Natural killer cell treated with Interleukin-12 subunit alpha and Interleukin-12 subunit beta and Interleukin-15 and Interleukin-18, amount 100 ng/mL, for 72 hours (primary cell): Measurements from ENCODE around the gene RNASE3. TPM values are rescaled to one million over a fixed set of nuclear protein-coding genes. Genes with fewer than 3 reads are reported as not detected.
"Not testable (repeated sequence)": the region's sequence is repeated elsewhere in the genome, so short reads cannot be mapped to it uniquely, and the experiment has no call there.

Source experiments
- ATAC-seq, 2 donors: fragments of 150-1000 bp; cut with Tn5 transposase in 1 of 2; sonication (Bioruptor Pico), chemical (Tn5 transposase) in 1 of 2; 2 replicates each; pipeline ENCODE4 v1.10.0; 2021
- DNase-seq: peaks from one replicate; pipeline ENCODE4 v3.0.0; 2022; ENCODE audit warnings: low spot score
- H3K27ac Mint-ChIP-seq, 2 donors: 1 replicate in 1 of 2; 2 replicates in 1 of 2; pipeline ENCODE4 v1.8.0; 2022; ENCODE audit warnings: mixed read lengths in 2 of 2, mild to moderate bottlenecking in 1 of 2, moderate library complexity in 1 of 2
- H3K27me3 Mint-ChIP-seq, 2 donors: 1 replicate in 1 of 2; 2 replicates in 1 of 2; pipeline ENCODE4 v1.8.0; 2022; ENCODE audit warnings: mixed read lengths in 2 of 2
- H3K36me3 Mint-ChIP-seq: one replicate; pipeline ENCODE4 v1.8.0; 2022; ENCODE audit warnings: mixed read lengths
- H3K4me1 Mint-ChIP-seq, 2 donors: 1 replicate in 1 of 2; 2 replicates in 1 of 2; pipeline ENCODE4 v1.8.0; 2022; ENCODE audit warnings: low read depth in 2 of 2, mixed read lengths in 2 of 2, mild to moderate bottlenecking in 1 of 2
- H3K4me3 Mint-ChIP-seq: one replicate; pipeline ENCODE4 v1.8.0; 2022; ENCODE audit warnings: mixed read lengths
- H3K9me3 Mint-ChIP-seq: 2 replicates; pipeline ENCODE4 v1.8.0; 2022; ENCODE audit warnings: mixed read lengths
- total RNA-seq, 2 donors: library from RNA; stranded (reverse); gene quantifications; one replicate each; pipeline ENCODE4 v1.2.3, GENCODE V29; 2022

Gene RNASE3
- total RNA-seq, 2 donors from 2014 or later, result not detected

GRCh38 chr14:20881229-20881628 is 10.0 kb upstream of the RNASE3 start:
- H3K27ac Mint-ChIP-seq, result peak overlapping the region in 1 of 2 donors; percentile 9
- H3K4me3 Mint-ChIP-seq, result peak overlapping the region; percentile 48
- not testable (repeated sequence) for H3K4me1 Mint-ChIP-seq, H3K36me3 Mint-ChIP-seq, H3K9me3 Mint-ChIP-seq, DNase-seq, ATAC-seq
- peaks cover 12 to 22% of the 10 kb centered on the region in 2 donors for H3K27me3 Mint-ChIP-seq

DNA sequence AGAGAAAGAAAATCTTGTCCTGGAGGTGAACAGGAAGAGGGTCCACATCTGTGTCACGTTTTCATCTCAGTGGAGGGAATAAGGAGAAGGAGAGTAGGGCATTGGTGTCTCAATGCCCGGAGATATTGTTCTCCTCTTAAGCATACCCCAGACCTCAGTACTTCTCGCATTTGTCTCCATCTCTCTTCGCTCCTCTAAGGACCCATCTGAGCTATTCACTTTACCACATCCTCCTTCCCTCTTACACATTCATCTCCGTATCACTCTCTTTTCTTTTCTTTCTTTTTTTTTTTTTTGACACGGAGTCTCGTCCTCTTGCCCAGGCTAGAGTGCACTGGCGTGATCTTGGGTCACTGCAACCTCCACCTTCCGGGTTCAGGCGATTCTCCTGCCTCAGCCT is 8.4 kb upstream of the RNASE3 start:
- peaks cover 12 to 18% of the 10 kb centered on the region in 2 donors for H3K27me3 Mint-ChIP-seq
- H3K36me3 Mint-ChIP-seq, H3K27ac Mint-ChIP-seq, H3K4me1 Mint-ChIP-seq, H3K9me3 Mint-ChIP-seq, ATAC-seq, H3K4me3 Mint-ChIP-seq, DNase-seq: not testable (repeated sequence)

DNA sequence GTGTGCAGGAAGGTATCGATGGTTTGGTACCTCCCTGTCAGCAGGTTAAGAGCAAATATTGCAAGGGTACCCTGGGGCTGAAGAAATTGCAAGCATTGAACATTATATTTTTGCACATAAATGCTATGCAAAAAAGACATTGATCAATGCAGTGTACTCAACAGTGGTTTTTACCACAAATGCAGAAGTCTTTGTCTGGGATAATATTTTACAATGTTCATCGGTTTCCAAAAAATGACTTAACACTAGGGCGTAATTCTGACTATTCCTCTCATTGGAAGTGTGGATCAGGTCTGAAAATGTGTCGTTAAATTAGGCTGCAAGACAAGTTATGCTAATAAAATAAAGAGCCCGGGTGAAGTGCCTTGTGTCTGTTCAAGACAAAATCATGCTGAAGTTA is 2.8 kb upstream of the RNASE3 start:
- not testable (repeated sequence) for H3K27ac Mint-ChIP-seq, ATAC-seq, H3K9me3 Mint-ChIP-seq, DNase-seq, H3K36me3 Mint-ChIP-seq, H3K4me1 Mint-ChIP-seq, H3K4me3 Mint-ChIP-seq
- H3K27me3 Mint-ChIP-seq, result peaks cover 22 to 43% of the 10 kb centered on the region in 2 donors

DNA sequence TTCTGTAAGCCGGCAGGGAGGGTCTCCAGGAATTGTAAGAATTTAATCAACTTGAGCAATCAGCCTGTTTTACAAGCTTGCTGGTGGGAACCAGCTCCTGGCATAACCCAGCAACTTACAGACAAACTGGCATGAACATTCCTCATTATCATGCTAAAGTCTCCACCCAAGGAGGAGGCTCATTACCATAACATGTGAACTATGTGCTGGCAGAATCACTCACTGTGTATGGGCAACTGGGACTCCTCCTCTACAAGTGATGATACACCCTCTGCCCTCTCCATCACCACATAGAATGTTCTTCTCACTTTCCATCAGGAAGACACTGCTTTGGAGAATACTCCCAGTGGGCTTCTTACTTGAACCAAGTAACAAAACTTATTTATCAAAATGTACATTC is 4.1 kb downstream of the RNASE3 start:
- not testable (repeated sequence) for H3K27ac Mint-ChIP-seq, ATAC-seq, H3K9me3 Mint-ChIP-seq, H3K4me3 Mint-ChIP-seq, H3K4me1 Mint-ChIP-seq, DNase-seq, H3K36me3 Mint-ChIP-seq
- H3K27me3 Mint-ChIP-seq, result peaks cover 20% of the 10 kb centered on the region in 2 donors

DNA sequence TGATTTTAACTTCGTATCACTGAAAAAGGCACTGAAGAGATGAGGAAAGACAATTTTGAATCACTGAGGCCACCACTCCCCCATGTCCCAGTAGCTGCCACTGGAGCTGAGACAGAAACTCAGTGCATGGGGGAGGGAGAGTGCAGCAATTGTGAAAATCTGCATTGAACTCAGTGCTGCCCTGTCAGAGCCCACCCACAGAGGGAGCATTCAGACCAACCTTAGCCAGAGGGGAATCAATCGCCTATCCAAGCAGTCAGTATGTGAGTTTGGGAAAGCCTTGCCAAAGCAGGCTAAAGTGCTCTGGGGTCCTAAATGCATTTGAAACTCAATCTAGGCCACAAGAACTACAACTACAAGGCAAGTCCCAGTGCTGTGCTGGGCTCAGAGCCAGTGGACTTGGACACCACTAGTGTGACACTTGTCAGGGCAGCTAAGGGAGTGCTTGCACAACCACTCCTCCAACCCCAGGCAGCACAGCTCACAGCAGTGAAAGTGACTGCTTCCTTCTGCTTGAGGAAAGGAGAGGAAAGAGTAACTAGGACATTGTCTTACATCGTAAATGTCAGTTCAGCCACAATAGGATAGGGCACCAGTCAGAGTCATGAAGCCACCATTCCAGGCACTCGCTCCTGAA is 13.3 kb downstream of the RNASE3 start:
- H3K9me3 Mint-ChIP-seq, result no peaks in the 10 kb centered on the region
- H3K27me3 Mint-ChIP-seq, result peaks cover 0 to 5% of the 10 kb centered on the region in 2 donors
- H3K27ac Mint-ChIP-seq, result no peak overlapping the region
- H3K4me3 Mint-ChIP-seq, result no peak overlapping the region
- ATAC-seq (no peak), DNase-seq (no peak)
- no peaks in the 10 kb centered on the region for H3K4me1 Mint-ChIP-seq
- H3K36me3 Mint-ChIP-seq, result no peaks in the 10 kb centered on the region

DNA sequence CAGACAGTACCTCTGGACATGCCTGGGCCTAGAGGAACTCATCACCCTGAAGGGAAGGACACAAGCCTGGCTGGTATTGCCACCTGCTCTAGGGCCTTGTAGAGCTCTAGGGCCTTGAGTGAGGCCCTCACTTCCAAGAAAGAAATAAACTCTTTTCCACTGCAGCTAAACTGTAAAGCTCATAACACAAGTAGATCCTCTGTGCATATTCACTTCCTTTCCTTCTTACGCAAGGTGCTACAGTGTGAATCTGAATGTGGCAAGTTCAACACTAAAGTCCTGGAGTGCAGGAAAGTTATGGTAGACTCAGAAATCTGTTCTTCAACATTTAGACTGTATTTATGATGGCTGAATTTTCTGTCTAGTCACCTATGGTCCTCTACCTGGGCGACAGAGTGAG is 14.5 kb downstream of the RNASE3 start:
- Mint-ChIP-seq H3K27me3 (peaks cover 0 to 8% of the 10 kb centered on the region in 2 donors), H3K27ac (no peak overlapping the region), H3K4me1 (no peaks in the 10 kb centered on the region), H3K9me3 (no peaks in the 10 kb centered on the region), H3K4me3 (no peak overlapping the region), H3K36me3 (no peaks in the 10 kb centered on the region)
- DNase-seq (no peak), ATAC-seq (peak in 1 of 2 donors; percentile 32)

- Mint-ChIP-seq H3K27ac (no peak overlapping the region), H3K4me3 (no peak overlapping the region), H3K4me1 (no peaks in the 10 kb centered on the region), H3K27me3 (peaks cover 0 to 12% of the 10 kb centered on the region in 2 donors), H3K36me3 (no peaks in the 10 kb centered on the region), H3K9me3 (no peaks in the 10 kb centered on the region)
- ATAC-seq, result no peak
- DNase-seq, result no peak
Observed at GRCh38 chr14:20907214-20907613, 16.0 kb downstream of the RNASE3 start.

- not testable (repeated sequence) for DNase-seq, H3K4me1 Mint-ChIP-seq, ATAC-seq, H3K4me3 Mint-ChIP-seq, H3K9me3 Mint-ChIP-seq, H3K27ac Mint-ChIP-seq, H3K36me3 Mint-ChIP-seq
- H3K27me3 Mint-ChIP-seq, result peaks cover 0 to 17% of the 10 kb centered on the region in 2 donors
Observed at GRCh38 chr14:20910822-20911221, 19.6 kb downstream of the RNASE3 start.

- H3K27ac Mint-ChIP-seq, H3K9me3 Mint-ChIP-seq, H3K4me1 Mint-ChIP-seq, DNase-seq, H3K36me3 Mint-ChIP-seq, H3K4me3 Mint-ChIP-seq, ATAC-seq: not testable (repeated sequence)
- peaks cover 23 to 32% of the 10 kb centered on the region in 2 donors for H3K27me3 Mint-ChIP-seq
Observed at GRCh38 chr14:20919038-20919756, 28.0 kb downstream of the RNASE3 start.

DNA sequence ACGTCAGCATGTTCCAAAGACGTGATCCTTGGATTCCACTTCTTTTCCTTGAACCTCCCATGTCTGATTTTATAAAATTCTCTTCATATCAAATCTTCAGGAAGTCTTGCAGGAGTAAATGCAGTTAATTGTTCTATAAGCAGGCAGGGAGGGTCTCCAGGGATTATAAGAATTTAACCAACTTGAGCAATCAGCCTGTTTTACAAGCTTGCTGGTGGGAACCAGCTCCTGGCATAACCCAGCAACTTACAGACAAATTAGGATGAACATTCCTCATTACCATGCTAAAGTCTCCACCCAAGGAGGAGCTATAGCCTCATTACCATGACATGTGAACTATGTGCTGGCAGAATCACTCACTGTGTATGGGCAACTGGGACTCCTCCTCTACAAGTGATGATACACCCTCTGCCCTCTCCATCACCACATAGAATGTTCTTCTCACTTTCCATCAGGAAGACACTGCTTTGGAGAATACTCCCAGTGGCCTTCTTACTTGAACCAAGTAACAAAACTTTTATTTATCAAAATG is 32.6 kb downstream of the RNASE3 start:
- not testable (repeated sequence) for H3K36me3 Mint-ChIP-seq, ATAC-seq, H3K9me3 Mint-ChIP-seq, H3K4me1 Mint-ChIP-seq, H3K4me3 Mint-ChIP-seq, H3K27ac Mint-ChIP-seq, DNase-seq
- peaks cover 19 to 32% of the 10 kb centered on the region in 2 donors for H3K27me3 Mint-ChIP-seq

DNA sequence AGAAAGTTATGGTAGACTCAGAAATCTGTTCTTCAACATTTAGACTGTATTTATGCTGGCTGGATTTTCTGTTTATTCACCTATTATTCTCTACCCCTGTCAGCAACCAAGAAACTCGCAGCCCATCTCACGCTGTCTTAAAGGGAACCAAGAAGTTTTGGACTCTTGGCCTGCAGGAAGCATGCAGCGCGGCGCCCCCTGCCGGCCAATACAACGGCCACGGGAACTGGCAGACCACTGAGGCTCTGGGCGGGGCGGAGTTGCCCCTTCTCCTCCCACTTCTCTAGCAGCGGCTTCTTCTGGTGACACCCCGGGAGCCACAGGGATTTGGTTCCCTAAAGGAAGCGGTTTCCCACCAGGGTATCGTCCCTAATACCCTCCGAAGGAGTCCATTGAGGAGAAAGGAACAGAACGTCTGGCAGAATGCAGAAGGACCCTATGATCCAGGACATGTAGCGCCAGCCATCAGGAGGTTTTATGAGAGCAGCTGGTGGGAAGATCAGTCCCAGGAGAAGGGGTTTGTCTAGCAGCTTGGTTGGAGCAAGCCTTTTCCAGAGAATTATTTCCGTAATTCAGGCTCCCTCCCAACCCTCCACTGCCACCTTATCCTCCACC is 43.1 kb downstream of the RNASE3 start:
- DNase-seq, result no peak
- Mint-ChIP-seq H3K4me1 (no peaks in the 10 kb centered on the region), H3K27ac (no peak overlapping the region), H3K36me3 (no peaks in the 10 kb centered on the region), H3K27me3 (peaks cover 0 to 6% of the 10 kb centered on the region in 2 donors), H3K4me3 (no peak overlapping the region), H3K9me3 (no peaks in the 10 kb centered on the region)
- peak in 1 of 2 donors; percentile 55 for ATAC-seq

- no peak overlapping the region for H3K4me3 Mint-ChIP-seq
- H3K36me3 Mint-ChIP-seq, result no peaks in the 10 kb centered on the region
- peaks cover 0 to 8% of the 10 kb centered on the region in 2 donors for H3K27me3 Mint-ChIP-seq
- H3K27ac Mint-ChIP-seq, result no peak overlapping the region
- DNase-seq (no peak), ATAC-seq (no peak)
- H3K4me1 Mint-ChIP-seq, result no peaks in the 10 kb centered on the region
- no peaks in the 10 kb centered on the region for H3K9me3 Mint-ChIP-seq
Observed at GRCh38 chr14:20935303-20935984, 44.3 kb downstream of the RNASE3 start.
